ENCODE results near the gene C11orf86.

Gene C11orf86

DNA sequence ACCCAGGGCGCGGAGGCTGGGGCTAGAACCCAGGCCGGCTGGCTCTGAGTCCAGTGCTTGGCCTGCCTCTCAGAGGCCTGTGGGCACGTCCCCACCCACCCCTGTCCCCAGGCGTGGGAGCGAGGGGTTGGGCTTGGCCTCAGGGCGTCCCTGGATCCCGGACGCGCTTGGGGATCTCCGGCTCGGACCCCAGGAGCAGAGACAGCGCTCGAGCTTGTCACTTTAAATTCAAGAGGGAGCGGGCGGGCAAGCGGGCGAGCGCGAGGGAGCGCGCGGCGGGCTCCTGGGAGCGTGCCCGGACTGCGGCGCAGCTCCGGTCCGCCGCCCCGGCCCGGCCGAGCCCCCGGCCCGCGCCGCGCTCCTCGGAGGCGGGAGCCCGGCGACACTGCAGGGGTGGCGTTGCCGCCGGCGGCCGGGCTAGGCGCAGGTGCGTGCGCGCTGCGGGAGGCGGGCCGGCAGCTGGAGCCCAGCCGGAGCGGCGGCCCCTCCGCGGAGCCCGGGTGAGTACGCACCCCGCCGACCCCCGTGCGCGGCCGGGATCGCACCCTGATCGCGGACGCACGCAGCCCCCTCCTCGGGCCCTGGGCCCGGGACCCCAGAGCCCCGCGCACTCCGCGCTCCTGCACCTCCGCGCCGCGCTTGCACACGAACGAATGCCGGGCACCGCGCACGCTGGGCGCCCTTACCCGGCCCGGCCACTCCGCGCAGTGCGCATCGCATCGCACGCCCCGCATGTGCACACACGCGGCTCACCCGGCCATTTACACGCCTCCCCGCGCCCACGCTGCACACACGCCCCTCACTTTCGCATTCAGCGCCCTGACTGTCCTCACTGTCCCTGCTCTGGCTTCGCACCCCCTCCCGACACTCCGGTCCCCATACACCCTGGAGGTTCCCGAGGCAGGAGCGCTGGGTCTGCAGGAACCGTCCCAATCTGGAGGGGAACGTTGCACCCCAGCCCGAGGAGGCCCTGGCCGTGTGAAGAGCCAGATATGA lies 48.2 kb downstream of the C11orf86 start, which contains the start of gene SYT12:
Gene SYT12 (plus strand): TSS at position 174 of the 996 bp plus-strand sequence. CDS start 7,011 bp downstream, outside the sequence.
- DNase-seq (ENCODE audit: low read depth in 2 of 2) = peak in 1 of 2 donors; percentile 25
- TF ChIP-seq, protein P1, sequence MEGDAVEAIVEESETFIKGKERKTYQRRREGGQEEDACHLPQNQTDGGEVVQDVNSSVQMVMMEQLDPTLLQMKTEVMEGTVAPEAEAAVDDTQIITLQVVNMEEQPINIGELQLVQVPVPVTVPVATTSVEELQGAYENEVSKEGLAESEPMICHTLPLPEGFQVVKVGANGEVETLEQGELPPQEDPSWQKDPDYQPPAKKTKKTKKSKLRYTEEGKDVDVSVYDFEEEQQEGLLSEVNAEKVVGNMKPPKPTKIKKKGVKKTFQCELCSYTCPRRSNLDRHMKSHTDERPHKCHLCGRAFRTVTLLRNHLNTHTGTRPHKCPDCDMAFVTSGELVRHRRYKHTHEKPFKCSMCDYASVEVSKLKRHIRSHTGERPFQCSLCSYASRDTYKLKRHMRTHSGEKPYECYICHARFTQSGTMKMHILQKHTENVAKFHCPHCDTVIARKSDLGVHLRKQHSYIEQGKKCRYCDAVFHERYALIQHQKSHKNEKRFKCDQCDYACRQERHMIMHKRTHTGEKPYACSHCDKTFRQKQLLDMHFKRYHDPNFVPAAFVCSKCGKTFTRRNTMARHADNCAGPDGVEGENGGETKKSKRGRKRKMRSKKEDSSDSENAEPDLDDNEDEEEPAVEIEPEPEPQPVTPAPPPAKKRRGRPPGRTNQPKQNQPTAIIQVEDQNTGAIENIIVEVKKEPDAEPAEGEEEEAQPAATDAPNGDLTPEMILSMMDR (IDR thresholded peaks at IDR 0.05; ENCODE audit: low read depth, low read length) = no peak

GRCh38 chr11:67023957-67024353 lies 48.9 kb downstream of the C11orf86 start:
- TF ChIP-seq, protein P1 (IDR thresholded peaks at IDR 0.05; ENCODE audit: low read depth, low read length) = no peak
- H3K4me3 ChIP-seq (replicated peaks in 1 of 2; ENCODE audit: low read depth in 2 of 2, low read length in 2 of 2) = peak overlapping the region in 1 of 2 donors; percentile 41
- no peak for DNase-seq (ENCODE audit: low read depth in 2 of 2)

More for the DNA sequence above, 48.2 kb downstream of the C11orf86 start, which contains the start of gene SYT12:
- H3K4me3 ChIP-seq (replicated peaks in 1 of 2; ENCODE audit: low read depth in 2 of 2, low read length in 2 of 2) = peak within 1 kb of the TSS; percentile 30 to 41

DNA sequence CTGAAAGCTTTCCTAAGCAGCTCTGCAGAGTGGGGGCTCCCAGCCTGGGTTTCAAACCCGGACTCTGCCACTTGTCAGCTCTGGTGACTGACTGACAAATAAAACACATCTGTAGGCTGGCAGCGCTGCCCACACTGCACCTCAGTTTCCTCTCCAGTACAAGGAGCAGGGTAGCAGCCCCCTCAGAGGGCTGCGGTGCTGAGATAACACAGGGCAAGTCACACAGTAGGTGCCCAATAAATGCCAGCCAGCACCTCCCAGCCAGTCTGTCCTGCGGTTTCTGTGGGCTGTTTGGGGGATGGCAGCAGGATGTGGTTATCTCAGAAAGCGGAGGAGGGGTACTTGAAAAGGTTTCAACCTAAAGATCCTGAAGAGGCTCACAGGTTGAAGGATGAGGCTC lies 49.3 kb downstream of the C11orf86 start:
- TF ChIP-seq, protein P1 (IDR thresholded peaks at IDR 0.05; ENCODE audit: low read depth, low read length) = no peak
- H3K4me3 ChIP-seq (replicated peaks in 1 of 2; ENCODE audit: low read depth in 2 of 2, low read length in 2 of 2) = no peak overlapping the region
- no peak for DNase-seq (ENCODE audit: low read depth in 2 of 2)

- no peak for DNase-seq (ENCODE audit: low read depth in 2 of 2)
- TF ChIP-seq, protein P1 (IDR thresholded peaks at IDR 0.05; ENCODE audit: low read depth, low read length) = no peak
- no peak overlapping the region for H3K4me3 ChIP-seq (replicated peaks in 1 of 2; ENCODE audit: low read depth in 2 of 2, low read length in 2 of 2)
These were observed 49.9 kb downstream of the C11orf86 start for GRCh38 chr11:67024966-67025365.

GRCh38 chr11:67025750-67026149 lies 50.6 kb downstream of the C11orf86 start:
- TF ChIP-seq, protein P1 (IDR thresholded peaks at IDR 0.05; ENCODE audit: low read depth, low read length) = no peak
- DNase-seq (ENCODE audit: low read depth in 2 of 2) = no peak
- no peak overlapping the region for H3K4me3 ChIP-seq (replicated peaks in 1 of 2; ENCODE audit: low read depth in 2 of 2, low read length in 2 of 2)
